ENCODE measurements around the gene PTGES3L.

Gene PTGES3L

DNA sequence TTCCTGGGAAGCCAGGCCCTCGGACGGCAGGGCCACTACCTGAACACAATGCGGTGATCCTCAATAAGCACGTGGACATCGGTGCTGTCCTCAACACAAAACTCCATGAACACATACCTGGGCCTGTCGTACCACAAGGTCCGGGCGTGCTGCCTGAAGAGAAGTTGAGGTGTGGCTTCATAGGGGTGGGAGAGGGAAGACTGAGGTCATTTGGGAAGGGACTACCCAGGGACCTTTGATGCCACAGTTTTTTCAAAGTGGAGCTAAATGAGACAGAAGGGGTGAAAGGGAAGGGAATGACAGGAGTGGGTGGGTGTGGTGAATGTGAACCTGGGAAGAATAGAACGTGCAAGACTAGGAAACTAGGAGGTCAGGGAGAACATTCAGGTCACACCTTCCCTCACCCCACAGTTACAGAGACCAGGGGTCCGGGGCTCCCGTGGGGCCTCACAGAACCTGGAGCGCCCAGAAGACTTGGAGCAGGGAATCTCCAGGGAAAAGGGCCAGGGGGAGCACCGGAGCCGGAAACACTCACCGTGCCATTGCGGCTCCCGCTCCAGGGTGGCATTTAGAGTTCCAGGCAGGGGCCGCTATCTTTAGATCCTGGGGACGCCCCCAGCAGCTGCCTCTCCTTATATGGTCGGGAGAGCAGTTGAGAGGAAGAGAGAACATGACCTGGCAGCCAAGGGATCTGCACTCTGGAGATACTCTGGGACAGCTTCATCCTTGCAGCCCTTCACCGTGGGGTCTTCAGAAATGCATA is at the start of gene PTGES3L:
TSS of gene PTGES3L (minus strand) at position 570 of the 763 bp plus-strand sequence. CDS start at position 543, 27 bp downstream.
- peak; percentile 57 to 91 (median 85) for DNase-seq

DNA sequence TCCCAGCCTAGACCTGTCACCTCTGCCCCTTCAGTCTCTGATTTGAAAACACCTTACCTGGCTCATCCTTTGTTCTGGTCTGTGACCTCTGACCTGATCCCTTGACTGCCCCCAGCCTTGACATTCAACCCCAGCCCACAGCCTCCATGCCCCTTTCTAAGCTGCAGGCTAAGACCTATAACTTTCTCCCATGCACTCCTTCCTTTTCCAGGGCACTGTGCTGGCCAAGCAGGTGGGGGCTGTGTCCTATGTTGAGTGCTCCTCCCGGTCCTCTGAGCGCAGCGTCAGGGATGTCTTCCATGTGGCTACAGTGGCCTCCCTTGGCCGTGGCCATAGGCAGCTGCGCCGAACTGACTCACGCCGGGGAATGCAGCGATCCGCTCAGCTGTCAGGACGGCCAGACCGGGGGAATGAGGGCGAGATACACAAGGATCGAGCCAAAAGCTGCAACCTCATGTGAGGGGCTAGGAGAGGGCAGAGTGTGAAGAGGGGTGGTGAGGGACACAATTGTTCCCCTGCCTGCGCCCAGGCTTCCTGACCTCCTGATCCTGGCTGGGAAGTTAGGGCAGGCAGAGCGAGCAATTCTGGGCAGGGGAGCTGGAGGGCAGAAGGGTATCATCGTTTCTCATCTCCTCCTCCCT is 48.5 kb upstream of the PTGES3L start:
- no peak for DNase-seq

DNA sequence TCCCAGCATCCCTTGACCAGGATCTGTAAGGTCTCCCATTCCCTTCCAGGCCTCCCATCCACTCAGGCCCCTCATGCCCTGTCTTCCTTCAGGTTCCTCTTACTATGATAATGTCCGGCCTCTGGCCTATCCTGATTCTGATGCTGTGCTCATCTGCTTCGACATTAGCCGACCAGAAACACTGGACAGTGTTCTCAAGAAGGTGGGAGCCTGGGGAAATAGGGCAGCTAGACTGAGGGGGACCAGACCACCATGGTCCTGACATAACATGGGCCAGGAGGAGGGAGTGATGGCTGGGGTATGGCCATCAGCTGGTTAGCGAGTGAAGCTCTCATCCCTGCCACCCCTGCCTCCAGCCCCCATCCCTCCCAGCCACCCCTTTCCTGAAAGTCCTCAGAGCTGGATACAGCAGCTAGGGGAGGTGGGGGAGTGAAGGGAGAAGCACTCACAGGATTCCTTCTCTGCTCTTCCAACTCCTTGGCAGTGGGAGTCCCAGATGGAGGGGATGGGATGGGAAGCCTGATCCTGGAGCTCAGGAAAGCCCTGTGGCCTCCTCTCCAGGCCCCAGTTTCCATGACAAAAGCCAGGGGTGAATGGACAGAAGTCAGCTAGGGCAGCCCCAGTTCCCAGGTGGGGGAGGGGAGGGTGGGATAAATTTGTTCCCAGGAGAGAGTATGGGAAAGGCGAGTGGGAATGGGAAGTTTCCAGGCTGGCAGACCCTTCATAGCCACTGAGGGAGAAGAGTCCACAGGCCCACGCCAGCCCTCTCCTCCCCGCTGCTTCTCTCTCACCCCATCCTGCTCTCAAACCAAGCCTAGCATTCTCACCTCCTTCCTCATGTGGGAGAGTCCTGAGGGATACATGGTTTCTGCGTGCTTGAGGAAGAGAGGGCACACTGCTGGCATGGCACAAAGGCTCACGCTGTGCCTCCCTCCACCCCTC is 47.5 kb upstream of the PTGES3L start:
- no peak for DNase-seq

DNA sequence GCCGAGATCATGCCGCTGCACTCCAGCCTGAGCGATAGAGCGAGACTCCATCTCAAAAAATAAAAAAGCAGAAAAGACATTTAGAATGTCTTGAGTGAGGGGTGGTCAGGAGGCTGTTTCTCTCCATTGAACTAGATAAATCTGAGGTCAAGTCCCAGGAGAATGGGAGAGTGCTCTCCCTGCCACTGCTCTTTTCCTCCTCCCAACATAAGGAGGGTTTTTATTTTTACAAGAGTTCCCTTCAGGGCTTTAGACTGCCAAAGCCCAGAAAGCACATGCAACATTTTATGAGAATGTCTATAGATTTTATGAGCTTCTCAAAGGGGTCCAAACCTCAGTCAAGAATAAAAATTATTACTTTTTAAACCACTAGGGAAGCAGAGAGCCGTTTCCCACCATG is 46.7 kb upstream of the PTGES3L start:
- DNase-seq: no peak

DNA sequence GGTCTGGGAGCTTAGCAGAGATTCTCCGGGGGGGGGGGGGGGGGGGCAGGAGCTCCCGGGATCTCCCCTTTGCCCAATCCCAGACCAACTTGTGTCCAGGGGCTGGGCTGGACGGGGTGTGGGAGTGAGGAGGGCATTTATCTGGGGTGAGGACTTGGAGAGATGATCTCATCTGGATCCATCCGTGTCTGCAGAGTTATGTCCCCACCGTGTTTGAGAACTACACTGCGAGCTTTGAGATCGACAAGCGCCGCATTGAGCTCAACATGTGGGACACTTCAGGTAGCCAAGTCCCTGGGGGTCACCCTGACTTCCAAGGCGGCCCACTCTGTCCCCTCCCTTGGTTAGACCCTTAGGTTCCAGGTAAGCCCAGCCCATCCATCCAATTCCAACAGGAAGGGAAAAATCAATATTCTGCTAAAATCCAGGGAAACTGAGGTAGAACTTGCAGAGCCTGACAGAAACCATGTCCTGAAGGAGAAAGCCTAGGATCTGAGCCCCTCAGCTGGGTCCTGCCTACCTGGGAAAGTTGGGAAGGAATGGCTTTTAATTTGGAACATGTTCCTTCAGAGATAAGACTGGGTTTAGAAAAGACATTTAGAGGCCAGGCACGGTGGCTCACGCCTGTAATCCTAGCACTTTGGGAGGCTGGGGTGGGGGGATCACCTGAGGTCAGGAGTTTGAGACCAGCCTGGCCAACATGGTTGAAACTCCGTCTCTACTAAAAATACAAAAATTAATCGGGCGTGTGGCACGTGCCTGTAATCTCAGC is 46.1 kb upstream of the PTGES3L start:
- no peak for DNase-seq

DNA sequence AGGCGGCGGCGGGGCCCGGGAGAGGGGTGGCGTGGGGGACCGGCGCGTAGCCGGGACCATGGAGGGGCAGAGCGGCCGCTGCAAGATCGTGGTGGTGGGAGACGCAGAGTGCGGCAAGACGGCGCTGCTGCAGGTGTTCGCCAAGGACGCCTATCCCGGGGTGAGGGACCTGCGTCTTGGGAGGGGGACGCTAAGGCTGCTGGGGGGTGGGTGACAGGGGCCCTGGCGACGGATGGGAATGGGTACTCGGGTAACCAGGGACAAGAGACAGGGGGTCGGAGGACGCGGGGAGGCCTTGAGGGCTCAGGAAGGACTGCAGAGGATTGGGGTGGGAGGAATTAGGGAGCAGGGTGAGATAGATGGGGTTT is 45.4 kb upstream of the PTGES3L start:
- peak in 2 of 3 experiments; percentile 50 to 70 for DNase-seq

DNA sequence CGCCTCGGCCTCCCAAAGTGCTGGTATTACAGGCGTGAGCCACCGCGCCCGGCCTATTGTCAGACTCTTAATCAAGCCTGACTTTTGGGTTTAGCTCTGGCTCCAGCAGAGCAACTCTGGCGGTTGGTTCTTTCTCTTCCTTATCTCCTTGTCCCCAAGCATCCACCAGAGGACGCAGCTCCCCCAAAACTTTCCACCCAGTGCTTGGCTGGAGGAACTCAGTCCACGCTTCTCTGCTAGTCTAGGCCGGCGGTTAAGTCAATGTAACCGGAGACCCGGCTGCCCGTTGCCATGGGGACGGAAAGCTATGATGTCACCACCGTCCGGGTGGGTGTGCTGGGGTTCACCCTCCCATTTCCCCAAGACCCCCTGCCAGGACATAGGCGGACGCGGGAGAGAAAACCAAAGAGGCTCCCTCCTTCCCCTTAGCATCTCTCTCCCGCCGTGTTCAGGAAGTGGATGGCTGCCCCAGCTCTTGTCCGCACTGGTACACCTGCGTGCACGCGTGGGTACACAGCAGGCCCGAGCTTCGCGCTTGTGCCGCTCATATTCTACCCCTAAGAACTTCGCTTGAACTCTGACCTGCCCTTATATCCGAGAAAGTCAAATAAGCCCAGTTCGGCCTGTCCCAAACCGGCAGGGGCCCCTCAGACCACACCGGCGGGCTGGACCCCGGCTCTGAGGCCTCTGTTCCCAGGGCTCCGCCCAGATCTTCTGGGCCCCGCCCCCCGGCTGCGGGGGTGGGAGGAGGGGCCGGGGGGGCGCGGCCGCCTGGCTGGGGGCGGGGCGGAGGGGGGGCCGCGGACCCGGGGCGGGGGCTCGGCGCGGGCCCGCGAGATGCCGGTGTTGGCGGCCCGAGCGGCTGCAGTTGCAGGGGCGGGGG is 44.8 kb upstream of the PTGES3L start, which contains the start of gene RND2:
TSS of gene RND2 (plus strand) at position 825 of the 883 bp plus-strand sequence. CDS start 117 bp downstream, outside the sequence.
- peak; percentile 89 to 96 (median 93) for DNase-seq

DNA sequence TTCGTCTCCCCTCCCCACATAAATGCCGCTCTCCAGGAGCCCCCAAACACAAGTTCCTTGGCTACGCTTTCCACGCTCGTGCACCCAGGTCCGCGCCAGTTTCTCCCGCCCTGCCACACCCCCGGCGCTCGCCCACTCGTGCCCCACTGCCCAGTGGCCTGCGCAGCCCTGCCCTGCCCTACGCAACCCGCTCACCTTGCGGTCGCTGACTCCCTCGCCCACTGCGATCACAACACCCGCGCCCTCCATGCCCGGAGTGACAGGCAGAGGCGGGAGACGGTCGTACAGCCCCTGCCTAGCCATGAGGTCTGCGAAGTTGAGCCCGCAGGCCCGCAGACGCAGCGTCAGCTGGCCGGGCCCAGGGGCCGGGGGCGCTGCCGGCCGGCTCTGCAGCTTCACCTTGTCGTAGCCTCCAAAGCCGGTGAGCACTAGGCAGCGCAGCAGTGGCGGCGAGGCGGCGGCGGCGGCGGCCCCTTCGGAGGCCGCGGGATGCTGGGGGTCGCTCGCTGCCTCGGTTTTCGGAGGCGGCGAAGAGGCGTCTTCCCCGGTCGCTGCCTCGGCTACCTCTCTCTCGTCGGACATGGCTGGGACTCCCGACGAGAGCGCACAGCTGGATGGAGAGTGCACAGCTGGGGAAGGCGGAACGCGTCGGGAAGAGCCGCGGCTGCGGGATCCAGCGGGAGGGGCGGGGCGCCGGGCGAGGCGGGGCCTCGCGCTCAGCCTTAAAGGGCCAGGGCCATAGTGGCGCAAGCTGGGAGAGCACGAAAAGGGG is 42.0 kb upstream of the PTGES3L start, which contains the start of gene VAT1:
TSS of gene VAT1 (minus strand) at position 645 of the 772 bp plus-strand sequence. CDS start at position 582, 63 bp downstream.
- DNase-seq: peak; percentile 81 to 87 (median 86)

DNA sequence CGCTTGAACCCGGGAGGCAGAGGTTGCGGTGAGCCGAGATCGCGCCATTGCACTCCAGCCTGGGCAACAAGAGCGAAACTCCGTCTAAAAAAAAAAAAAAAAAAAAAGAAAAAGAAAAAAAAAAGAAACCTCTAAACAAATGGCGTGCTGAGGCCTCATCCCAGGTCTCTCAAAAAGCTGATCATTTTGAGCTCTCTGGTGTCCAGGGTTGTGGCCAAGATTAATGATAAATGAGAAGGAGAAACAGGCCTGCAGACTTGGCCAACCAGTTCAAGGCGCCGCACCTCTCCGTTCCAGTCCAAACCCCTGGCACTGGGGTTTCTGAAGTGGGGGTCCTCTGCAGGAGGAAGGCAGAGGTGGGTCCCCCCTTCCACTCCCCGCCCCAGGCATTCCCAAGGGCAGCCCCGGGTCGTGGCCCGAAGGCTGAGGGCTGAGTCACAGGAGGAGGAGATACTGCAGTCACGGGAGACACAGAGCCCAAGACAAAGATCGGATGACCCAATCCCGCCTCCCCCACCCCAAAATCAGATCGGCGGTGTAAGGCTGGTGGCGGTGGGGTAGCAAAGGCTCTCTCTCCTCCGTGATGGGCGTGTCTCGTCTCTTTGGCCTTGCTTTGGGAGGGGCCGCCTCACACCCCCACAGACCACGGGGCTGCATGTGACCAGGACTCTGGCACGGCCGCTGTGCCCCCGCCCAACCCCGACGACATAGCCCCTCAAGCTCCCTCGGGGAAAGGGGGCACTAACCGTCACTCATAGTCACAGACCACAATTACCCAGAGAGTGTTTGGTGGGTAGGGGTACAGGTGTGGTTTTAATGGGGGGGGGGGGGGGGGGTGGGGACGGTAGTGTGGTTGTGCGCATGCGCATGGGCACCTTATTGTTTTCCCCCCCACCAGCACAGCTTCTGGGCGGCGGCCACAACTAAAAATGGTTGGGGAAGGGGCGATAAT is 41.2 kb upstream of the PTGES3L start:
- peak; percentile 57 to 76 (median 71) for DNase-seq

DNA sequence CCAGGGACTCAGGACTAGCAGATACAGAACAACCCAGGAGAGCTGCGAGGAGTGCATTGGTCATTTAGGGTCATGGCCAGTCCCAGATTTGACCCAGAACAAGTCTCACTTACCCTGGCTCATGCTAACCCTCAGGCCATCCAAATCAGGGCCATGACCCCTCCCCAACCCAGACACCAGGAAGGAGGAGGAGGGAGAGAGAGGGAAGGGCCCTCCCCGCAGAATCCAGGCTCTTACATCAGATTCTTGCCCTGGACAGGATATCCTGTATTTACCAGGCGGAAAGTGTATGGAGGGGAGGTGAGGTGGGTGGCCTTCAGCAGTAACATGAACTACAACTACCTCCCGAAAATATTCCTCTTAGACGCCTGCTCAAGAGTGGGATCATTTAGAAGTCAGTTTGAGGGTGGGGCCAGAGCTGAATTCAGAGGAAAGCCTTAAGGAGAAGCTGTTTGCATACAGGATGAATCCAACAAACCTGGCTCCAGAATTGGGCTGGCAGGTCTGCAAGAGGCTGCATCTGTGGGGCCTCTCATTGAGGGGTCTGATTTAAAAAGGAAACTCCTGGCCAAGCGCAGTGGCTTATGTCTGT is 40.2 kb upstream of the PTGES3L start:
- DNase-seq: no peak

DNA sequence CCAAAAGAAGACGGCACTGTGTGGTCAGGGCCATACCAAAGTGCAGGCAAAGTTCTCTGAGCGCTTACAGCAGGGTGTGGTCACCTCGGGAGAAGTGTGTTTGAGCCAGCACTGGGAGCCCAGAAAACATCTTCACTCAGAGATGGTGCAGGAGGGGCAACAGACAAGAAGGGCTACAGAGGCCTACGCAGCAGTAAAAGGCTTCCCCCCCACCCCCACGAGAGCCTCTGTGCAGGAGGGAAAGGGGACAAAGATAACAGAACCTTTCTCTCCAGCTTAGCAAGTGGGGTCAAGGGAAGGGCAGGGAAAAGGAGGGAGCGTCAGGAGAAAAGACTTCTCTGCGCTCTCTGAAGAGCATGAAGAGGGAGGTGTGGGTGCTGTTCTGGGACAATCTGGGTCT is 39.5 kb upstream of the PTGES3L start:
- DNase-seq: no peak

DNA sequence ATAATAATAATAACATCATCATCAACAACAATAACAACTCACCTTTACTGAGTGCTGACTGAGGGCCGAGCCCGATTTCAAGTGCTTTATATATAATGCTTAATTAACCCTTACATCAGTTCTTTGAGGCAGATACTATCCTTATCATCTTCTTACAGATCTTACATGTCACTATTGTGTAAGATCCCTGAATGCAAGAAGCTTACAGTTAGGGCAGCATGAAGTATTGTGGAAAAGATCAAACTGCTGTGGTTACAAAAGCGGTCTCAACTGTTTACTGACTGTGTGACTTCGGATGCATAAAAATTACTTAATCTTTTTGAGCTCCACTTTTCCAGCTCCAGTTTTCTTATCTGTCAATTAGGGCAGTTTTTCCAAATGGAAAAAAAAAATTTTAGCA is 39.1 kb upstream of the PTGES3L start:
- no peak for DNase-seq

DNA sequence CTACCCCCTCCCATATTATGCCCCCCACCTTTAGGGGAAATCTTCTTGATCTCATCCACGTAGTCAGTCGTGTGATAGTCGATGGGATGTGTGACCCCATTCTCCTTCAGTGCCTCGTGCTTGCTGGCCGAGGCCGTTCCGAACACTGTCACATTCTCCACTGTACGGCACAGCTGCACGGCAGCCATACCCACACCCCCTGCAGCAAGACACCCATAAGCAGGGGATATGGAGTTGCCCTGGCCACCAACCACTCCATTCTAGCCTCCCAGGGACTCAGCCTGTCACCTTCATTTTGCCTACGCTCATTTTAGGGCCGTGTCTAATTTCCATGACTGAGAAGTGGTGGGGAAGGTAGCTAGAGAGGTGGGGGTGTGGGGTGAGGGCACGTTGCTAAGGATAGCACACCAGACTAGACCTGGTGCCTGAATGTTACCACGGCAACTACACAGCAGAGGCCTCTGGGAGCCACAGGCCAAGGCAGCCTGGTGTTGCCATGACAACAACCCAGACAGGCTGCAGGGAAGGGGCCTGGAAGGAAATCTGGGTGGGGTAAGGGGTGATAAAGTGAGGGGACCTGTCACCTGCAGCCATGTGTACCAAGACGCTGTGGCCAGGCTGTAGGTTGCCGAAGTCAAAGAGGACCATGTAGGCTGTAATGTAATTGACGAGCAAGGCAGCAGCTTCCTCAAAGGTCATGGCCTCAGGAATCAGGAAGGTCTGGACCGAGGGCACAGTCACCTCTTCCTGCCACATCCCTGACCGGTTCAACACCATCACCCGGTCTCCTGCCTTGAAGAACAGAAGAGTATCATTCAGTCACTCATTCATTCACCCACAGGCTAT is 38.4 kb upstream of the PTGES3L start:
- peak; percentile 42 to 87 (median 56) for DNase-seq

DNA sequence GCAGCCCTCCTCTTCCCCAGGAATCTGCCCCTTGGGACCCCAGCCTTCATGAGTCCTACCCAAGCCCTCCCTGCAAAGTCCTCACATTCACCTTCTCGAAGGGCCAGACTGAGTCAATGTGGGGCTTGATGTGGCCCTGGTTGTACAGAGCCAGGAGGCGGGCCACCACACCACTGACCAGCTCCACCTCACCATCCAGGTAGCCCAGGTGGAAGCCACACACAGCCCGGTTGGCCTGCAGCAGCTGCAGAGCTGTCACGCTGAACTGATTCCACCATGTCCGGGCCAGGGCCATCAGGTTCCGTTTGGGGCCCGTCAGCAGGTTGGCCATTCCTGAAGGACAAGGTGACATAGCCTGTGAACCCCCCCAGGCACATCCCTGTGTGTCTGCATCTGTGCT is 36.3 kb upstream of the PTGES3L start:
- DNase-seq: no peak

DNA sequence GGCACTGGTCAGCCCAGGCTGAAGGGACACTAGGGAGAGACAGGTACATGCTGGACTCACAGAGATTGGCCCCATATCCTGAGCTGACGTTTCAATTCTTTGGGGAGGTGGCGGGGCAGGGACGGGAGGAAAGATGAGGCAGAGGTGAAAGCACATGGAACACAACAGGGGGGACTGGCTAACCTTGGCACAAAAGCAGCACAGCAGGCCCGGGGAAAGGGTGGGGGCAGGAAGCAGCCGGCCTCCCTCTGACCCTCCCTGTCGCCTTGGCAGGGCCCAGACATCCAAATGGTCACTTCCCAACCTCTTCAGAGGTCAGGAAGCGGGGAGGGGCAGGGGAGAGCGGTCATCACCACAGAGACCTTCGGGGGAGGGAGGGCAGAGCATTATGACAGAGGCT is 35.7 kb upstream of the PTGES3L start:
- no peak for DNase-seq

DNA sequence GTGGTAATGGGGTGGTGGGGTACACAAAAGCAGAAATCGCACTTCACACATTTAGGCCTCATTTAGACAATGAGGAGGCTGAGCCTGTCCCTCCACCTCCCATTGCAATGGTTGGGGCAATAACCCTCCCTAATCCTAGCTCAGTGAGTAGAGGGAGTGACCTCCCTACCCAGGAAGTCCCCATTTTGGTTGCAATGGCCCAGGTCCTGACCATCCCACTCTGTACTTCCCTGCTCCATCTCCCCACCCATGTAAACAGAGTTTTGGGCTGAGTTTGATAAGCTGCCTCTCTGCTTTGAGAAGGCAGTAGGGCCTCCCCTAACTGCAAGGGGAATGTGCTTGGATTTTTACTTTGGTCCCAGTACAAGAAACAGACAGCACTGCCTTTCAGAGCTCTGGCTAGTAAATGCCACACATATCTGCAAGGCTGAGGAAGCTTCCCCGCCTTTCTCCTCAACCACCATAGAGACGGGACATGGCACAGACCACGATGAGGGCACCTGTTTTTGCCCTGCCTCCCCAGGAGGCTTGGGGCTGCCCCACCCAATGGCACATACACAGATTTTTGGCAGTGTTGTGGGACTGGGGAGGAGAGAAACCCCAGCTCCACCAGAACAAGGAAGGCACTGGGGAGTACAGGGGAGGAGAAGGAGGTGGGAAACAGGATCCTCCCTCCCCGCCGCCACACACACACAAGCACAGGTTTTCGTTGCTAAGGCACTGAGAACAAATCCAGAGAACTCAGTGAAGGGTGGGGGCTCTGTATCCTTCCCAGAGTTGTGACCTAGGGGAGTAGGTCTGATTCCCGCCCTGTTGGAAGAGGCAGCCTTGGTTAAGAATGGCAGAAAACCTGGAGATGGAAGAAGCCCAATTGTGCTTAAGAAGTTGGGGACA is 35.0 kb upstream of the PTGES3L start:
- DNase-seq: no peak

Data from NCI-H1417 (cell line).